Activated T-helper 1 cell treated with anti-CD3 and anti-CD28 coated beads, Interleukin-2, amount 50 U/mL, for 16 hours (primary cell): ENCODE data around the gene AFF3.

Source experiments
- DNase-seq, 2 donors: peaks; one replicate each; pipeline ENCODE4 v3.0.0-alpha.2; 2020; ENCODE audit warnings: low read depth in 1 of 2, low spot score in 1 of 2

AFF3 gene

GRCh38 chr2:100151310-100151709, 8.9 kb upstream of the AFF3 start:
- DNase-seq: no peak

GRCh38 chr2:100148883-100149282, 6.5 kb upstream of the AFF3 start:
- no peak for DNase-seq

GRCh38 chr2:100146657-100146960, 4.2 kb upstream of the AFF3 start:
- no peak for DNase-seq

GRCh38 chr2:100145893-100146656, 3.7 kb upstream of the AFF3 start:
- no peak for DNase-seq

DNA sequence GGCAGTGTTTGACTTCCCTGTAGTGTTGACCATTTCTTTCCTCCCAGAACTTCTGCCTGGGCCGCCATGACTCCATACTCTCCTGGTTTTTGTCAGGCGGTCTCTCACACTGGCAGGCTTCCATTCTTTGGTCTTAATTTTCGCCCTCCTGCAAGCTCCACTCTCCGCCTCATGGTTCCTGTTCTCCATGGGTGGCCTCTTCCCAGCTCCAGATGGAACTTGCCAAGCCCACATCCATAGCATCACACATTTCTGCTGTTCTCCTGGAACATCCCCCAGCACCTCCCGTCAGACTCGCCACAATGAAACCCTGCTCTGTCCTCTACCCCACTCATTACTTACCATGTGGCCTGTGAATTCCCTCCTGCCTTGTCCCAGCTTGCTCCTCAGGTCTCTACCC, 896 bp upstream of the AFF3 start:
- no peak for DNase-seq

- DNase-seq: no peak
These were observed 484 bp downstream of the AFF3 start for GRCh38 chr2:100141906-100142305.

DNA sequence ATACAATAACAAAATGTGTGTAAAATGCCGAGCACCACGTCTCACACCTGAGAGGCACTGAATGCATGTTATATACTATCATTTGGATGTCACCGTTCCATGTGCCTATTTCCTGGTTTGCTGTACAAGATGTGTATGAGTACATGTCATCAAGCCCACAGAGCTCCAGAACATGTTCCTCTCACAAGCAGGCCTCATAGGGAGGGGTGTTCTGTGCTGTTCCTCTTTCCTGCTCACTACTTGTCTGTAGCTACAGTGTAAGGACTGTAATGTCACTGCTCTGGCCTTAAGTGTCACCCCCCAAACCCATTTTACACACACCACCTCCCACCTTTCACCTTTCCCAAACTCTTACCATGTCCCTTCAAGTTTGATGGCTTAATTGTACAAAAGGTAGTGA, 1.8 kb downstream of the AFF3 start:
- no peak for DNase-seq

GRCh38 chr2:100137866-100138570, 4.4 kb downstream of the AFF3 start:
- no peak for DNase-seq

GRCh38 chr2:100137318-100137717, 5.1 kb downstream of the AFF3 start:
- no peak for DNase-seq

GRCh38 chr2:100136310-100136709, 6.1 kb downstream of the AFF3 start:
- no peak for DNase-seq

DNA sequence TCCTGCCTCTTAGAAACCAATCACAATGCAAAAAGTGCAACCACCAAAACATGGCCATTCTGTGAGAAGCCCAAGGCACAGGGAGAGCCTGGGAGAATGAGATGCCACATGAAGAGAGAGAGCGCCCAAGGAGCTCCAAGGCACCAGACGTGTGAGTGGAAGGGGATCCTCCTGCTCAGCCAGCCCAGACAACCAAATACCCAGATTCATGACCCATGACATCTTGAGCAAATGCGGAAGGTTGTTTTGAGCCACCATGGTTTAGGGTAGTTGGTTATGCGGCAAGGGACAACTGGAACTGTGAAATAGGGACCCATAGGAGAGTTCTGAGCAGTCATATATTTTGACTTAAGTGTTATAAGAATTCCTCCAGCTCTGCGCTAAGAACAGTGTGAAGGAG, 7.0 kb downstream of the AFF3 start:
- DNase-seq: no peak

- DNase-seq: no peak
These were observed 11.6 kb downstream of the AFF3 start for GRCh38 chr2:100130595-100131391.

DNA sequence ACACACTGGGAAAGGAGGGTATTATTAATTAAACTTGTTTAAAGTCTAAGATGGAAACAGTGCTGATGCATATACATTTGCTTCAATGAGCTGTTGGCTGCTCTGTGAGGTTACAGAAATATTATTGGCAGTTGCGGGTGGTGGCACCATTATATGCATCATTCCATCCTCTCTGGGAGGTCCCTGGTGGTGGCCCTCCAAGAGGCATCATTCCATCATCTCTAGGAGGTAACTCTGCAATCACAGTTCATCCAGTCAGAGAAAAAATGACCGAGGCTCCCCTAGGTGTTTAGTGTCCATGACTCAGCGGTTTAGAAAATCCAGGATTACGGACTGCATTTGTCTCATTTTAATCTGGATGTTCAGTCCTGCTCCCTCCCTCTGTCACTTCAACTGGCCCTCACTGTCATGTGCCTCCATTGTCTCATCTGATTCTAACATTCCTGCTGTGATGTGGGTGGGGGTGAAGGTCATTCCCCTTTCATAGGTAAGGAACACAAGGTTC, 15.4 kb downstream of the AFF3 start:
- DNase-seq: no peak

DNA sequence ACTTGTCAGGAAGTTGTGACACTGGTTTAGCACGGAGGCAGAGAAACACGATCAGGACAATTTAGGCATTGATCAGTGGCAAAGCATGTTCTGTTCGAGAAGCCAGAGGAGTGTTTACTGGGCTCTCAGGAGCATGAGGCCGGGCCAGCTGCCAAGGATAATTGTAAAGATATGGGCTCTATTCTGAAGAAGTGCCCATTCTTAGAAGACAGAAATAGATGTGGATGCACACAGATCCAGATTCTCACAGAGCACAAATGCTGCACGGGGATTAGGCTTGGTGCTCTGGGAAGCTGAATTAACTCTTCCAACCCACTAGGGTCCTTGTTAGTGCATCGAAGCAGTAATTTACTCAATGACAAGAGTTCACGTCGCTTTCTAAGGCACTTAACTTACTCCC, 16.2 kb downstream of the AFF3 start:
- DNase-seq: no peak

DNA sequence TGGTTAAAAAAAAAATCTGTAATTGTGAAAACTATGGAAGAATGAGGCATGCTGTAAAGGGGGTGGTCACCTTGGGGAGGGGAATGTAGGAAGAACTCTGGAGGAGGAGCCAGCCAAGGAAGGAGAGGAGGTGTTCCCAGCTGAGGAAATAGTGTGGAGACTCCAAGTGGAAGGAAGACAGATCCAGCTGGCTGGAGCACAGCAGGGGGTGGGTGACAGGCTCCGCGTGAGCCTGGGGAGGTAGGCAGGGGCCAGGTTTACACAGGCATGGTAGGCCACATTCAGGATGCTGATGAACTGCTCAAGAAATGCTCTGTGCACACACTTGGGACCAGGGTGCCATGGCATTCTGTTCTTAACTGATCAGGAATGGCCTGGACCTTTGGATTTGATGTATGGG, 16.8 kb downstream of the AFF3 start:
- no peak for DNase-seq

DNA sequence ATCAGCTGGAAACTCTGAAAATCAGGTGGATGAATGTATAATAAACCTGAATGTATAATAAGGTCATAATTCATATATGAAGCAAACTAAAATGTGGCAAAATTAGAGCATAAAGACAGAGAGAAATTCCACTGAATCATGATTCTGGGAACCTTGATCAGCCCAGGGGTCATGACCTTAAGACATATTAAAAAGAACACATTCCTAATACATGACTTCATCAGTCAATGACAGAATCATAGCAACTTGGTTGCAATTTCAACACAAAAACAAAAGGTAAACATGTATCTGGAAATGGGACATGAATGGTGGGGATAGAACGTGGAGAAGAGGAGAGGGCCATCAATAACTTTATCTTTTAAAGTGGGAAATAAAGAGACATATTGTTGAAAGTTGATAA, 17.6 kb downstream of the AFF3 start:
- no peak for DNase-seq

GRCh38 chr2:100121124-100121718, 21.2 kb downstream of the AFF3 start:
- no peak for DNase-seq

- DNase-seq: no peak
These were observed 23.2 kb downstream of the AFF3 start for GRCh38 chr2:100119235-100119634.

DNA sequence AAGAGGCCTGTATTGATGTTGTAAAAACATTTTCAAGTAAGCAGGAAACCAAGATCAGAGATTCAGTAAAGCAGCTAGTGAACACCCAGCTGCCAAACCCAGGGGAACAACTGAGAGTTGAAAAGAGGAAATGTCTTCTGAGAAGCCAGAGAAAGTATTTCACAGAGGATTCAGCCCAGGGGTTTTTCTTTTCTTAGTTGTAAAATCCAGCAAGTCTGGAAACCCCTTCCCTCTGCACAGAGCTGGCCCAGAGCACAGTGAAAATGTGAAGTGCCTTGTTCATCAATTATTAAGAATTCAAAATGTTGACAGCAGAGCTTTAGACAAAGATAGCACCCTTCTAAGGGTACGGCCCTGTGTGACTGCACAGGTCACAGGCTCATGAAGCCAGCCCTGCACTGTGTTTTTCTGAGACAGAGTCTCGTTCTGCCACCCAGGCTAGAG, 28.4 kb downstream of the AFF3 start:
- DNase-seq: no peak

GRCh38 chr2:100110614-100111000, 31.8 kb downstream of the AFF3 start:
- no peak for DNase-seq

DNA sequence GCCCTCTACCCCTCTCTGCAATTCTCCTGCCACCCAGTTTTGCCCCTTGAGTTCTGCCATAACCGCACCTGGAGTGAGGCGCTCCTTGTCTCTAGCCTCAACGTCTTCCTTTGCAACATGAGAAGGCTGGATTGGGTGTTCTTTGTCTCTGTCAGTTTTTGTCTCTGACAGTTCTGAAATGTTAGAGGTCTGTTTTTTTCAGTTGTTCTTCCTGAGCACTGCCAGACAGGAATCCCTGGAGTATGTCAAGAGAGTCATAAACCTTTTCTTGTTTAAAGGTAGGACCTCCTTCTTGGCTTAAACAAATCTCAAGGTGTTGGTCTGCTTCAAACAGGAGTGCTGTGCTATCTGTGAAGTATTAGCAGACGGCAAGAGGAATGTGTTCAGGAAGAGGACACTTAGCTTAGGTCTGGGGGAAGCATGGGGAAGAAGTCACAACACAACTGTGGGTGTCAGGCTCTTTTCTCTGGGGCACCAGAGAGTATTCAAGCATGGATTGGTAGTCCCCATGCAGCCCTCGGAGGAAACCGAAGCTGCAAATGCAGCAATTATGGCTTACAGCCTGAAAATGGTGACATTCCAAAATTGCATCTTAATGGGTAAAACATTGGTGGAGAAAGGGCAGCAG, 32.3 kb downstream of the AFF3 start:
- DNase-seq: no peak
